Dendritic cell treated with granulocyte-macrophage colony-stimulating factor and Interleukin-4, amounts not matched to agents 40 ng/mL and 50 ng/mL, for 4 days (primary cell): ENCODE results near the gene PCCA.
"Not testable (repeated sequence)": the region's sequence is repeated elsewhere in the genome, so short reads cannot be mapped to it uniquely, and the experiment has no call there.

Experiments
- H3K27ac Mint-ChIP-seq: one replicate; pipeline ENCODE4 v1.8.0; 2022; ENCODE audit warnings: mild to moderate bottlenecking, mixed read lengths
- H3K27me3 Mint-ChIP-seq: one replicate; pipeline ENCODE4 v1.8.0; 2022; ENCODE audit warnings: mild to moderate bottlenecking, mixed read lengths
- H3K36me3 Mint-ChIP-seq: one replicate; pipeline ENCODE4 v1.8.0; 2022; ENCODE audit warnings: low read depth, mixed read lengths
- H3K4me1 Mint-ChIP-seq: one replicate; pipeline ENCODE4 v1.8.0; 2022; ENCODE audit warnings: low read depth, mixed read lengths
- H3K4me3 Mint-ChIP-seq: one replicate; pipeline ENCODE4 v1.8.0; 2022; ENCODE audit warnings: mild to moderate bottlenecking, moderate library complexity, mixed read lengths
- H3K9me3 Mint-ChIP-seq: one replicate; pipeline ENCODE4 v1.8.0; 2022; ENCODE audit warnings: mixed read lengths
- intact Hi-C: fragments of 100-400 bp; cut with micrococcal nuclease; formaldehyde crosslinking; loops from one replicate; pipeline ENCODE4 v1.15.0; 2022

The PCCA gene

GRCh38 chr13:100314132-100314910 is 225.4 kb downstream of the PCCA start:
- no peaks in the 10 kb centered on the region for H3K4me1 Mint-ChIP-seq
- H3K9me3 Mint-ChIP-seq: peaks cover 9% of the 10 kb centered on the region
- peaks cover under 1% of the 10 kb centered on the region for H3K36me3 Mint-ChIP-seq
- no peak overlapping the region for H3K4me3 Mint-ChIP-seq
- intact Hi-C loops: no loop called here
- H3K27me3 Mint-ChIP-seq: no peaks in the 10 kb centered on the region
- H3K27ac Mint-ChIP-seq: no peak overlapping the region

- Mint-ChIP-seq H3K9me3 (peaks cover 9% of the 10 kb centered on the region), H3K36me3 (no peaks in the 10 kb centered on the region), H3K4me1 (no peaks in the 10 kb centered on the region), H3K4me3 (no peak overlapping the region), H3K27ac (no peak overlapping the region), H3K27me3 (no peaks in the 10 kb centered on the region)
- intact Hi-C loops: no loop called here
These were observed 226.6 kb downstream of the PCCA start for GRCh38 chr13:100315522-100315921.

- H3K9me3 Mint-ChIP-seq, H3K27ac Mint-ChIP-seq, intact Hi-C loops, H3K36me3 Mint-ChIP-seq, H3K4me3 Mint-ChIP-seq, H3K4me1 Mint-ChIP-seq, H3K27me3 Mint-ChIP-seq: not testable (repeated sequence)
These were observed 229.6 kb downstream of the PCCA start for GRCh38 chr13:100318473-100318872.

GRCh38 chr13:100323937-100324336 is 235.0 kb downstream of the PCCA start:
- no peaks in the 10 kb centered on the region for H3K4me1 Mint-ChIP-seq
- no peak overlapping the region for H3K4me3 Mint-ChIP-seq
- intact Hi-C loops: no loop called here
- H3K27ac Mint-ChIP-seq: no peak overlapping the region
- no peaks in the 10 kb centered on the region for H3K27me3 Mint-ChIP-seq
- peaks cover 1% of the 10 kb centered on the region for H3K36me3 Mint-ChIP-seq
- H3K9me3 Mint-ChIP-seq: no peaks in the 10 kb centered on the region

GRCh38 chr13:100330662-100331061 is 241.8 kb downstream of the PCCA start:
- H3K4me3 Mint-ChIP-seq: no peak overlapping the region
- H3K27me3 Mint-ChIP-seq: no peaks in the 10 kb centered on the region

GRCh38 chr13:100333141-100333540 is 244.2 kb downstream of the PCCA start:
- no peaks in the 10 kb centered on the region for H3K27me3 Mint-ChIP-seq
- intact Hi-C loops: no loop called here
- H3K4me3 Mint-ChIP-seq: no peak overlapping the region
- peaks cover 12% of the 10 kb centered on the region for H3K9me3 Mint-ChIP-seq
- H3K27ac Mint-ChIP-seq: no peak overlapping the region
- peaks cover 14% of the 10 kb centered on the region for H3K36me3 Mint-ChIP-seq
- no peaks in the 10 kb centered on the region for H3K4me1 Mint-ChIP-seq

More at GRCh38 chr13:100330662-100331061, 241.8 kb downstream of the PCCA start:
- intact Hi-C loops: no loop called here
- Mint-ChIP-seq H3K9me3 (peaks cover 12% of the 10 kb centered on the region), H3K36me3 (peaks cover 14% of the 10 kb centered on the region), H3K27ac (no peak overlapping the region), H3K4me1 (no peaks in the 10 kb centered on the region)

GRCh38 chr13:100334214-100334613 is 245.3 kb downstream of the PCCA start:
- H3K4me1 Mint-ChIP-seq: no peaks in the 10 kb centered on the region
- no peak overlapping the region for H3K27ac Mint-ChIP-seq
- H3K27me3 Mint-ChIP-seq: no peaks in the 10 kb centered on the region
- intact Hi-C loops: no loop called here
- peaks cover 12% of the 10 kb centered on the region for H3K9me3 Mint-ChIP-seq
- no peak overlapping the region for H3K4me3 Mint-ChIP-seq
- peaks cover 10% of the 10 kb centered on the region for H3K36me3 Mint-ChIP-seq

GRCh38 chr13:100336795-100337516 is 248.1 kb downstream of the PCCA start:
- Mint-ChIP-seq H3K4me1 (no peaks in the 10 kb centered on the region), H3K27ac (no peak overlapping the region), H3K9me3 (peaks cover 12% of the 10 kb centered on the region), H3K36me3 (peaks cover 8% of the 10 kb centered on the region), H3K27me3 (no peaks in the 10 kb centered on the region), H3K4me3 (no peak overlapping the region)
- intact Hi-C loops: no loop called here

- no peaks in the 10 kb centered on the region for H3K27me3 Mint-ChIP-seq
- H3K4me3 Mint-ChIP-seq: no peak overlapping the region
- no peaks in the 10 kb centered on the region for H3K4me1 Mint-ChIP-seq
- intact Hi-C loops: no loop called here
- peaks cover 21% of the 10 kb centered on the region for H3K36me3 Mint-ChIP-seq
- H3K9me3 Mint-ChIP-seq: peaks cover 12% of the 10 kb centered on the region
- no peak overlapping the region for H3K27ac Mint-ChIP-seq
These were observed 249.4 kb downstream of the PCCA start for GRCh38 chr13:100338275-100338674.

GRCh38 chr13:100339411-100339940 is 250.6 kb downstream of the PCCA start:
- no peaks in the 10 kb centered on the region for H3K4me1 Mint-ChIP-seq
- peaks cover 19% of the 10 kb centered on the region for H3K36me3 Mint-ChIP-seq
- peaks cover 5% of the 10 kb centered on the region for H3K9me3 Mint-ChIP-seq
- intact Hi-C loops: no loop called here
- H3K27me3 Mint-ChIP-seq: no peaks in the 10 kb centered on the region
- H3K4me3 Mint-ChIP-seq: no peak overlapping the region
- no peak overlapping the region for H3K27ac Mint-ChIP-seq

- Mint-ChIP-seq H3K4me3 (no peak overlapping the region), H3K36me3 (peaks cover 15% of the 10 kb centered on the region), H3K9me3 (no peaks in the 10 kb centered on the region), H3K27ac (no peak overlapping the region), H3K4me1 (no peaks in the 10 kb centered on the region), H3K27me3 (no peaks in the 10 kb centered on the region)
- intact Hi-C loops: no loop called here
These were observed 252.0 kb downstream of the PCCA start for GRCh38 chr13:100340865-100341264.

- peaks cover 15% of the 10 kb centered on the region for H3K36me3 Mint-ChIP-seq
- intact Hi-C loops: no loop called here
- H3K27ac Mint-ChIP-seq: no peak overlapping the region
- no peaks in the 10 kb centered on the region for H3K27me3 Mint-ChIP-seq
- no peaks in the 10 kb centered on the region for H3K9me3 Mint-ChIP-seq
- H3K4me3 Mint-ChIP-seq: no peak overlapping the region
- no peaks in the 10 kb centered on the region for H3K4me1 Mint-ChIP-seq
These were observed 252.4 kb downstream of the PCCA start for GRCh38 chr13:100341327-100341726.

GRCh38 chr13:100344544-100344943 is 255.7 kb downstream of the PCCA start:
- no peaks in the 10 kb centered on the region for H3K4me1 Mint-ChIP-seq
- no peaks in the 10 kb centered on the region for H3K27me3 Mint-ChIP-seq
- H3K27ac Mint-ChIP-seq: no peak overlapping the region
- intact Hi-C loops: no loop called here
- no peaks in the 10 kb centered on the region for H3K9me3 Mint-ChIP-seq
- peaks cover 15% of the 10 kb centered on the region for H3K36me3 Mint-ChIP-seq
- H3K4me3 Mint-ChIP-seq: no peak overlapping the region

GRCh38 chr13:100347968-100348367 is 259.1 kb downstream of the PCCA start:
- Mint-ChIP-seq H3K27ac (no peak overlapping the region), H3K9me3 (peaks cover 2% of the 10 kb centered on the region), H3K4me3 (no peak overlapping the region), H3K36me3 (peaks cover 5% of the 10 kb centered on the region), H3K27me3 (no peaks in the 10 kb centered on the region), H3K4me1 (no peaks in the 10 kb centered on the region)
- intact Hi-C loops: no loop called here
